ENCODE measurements around the gene COX7A2L.
"Not testable (repeated sequence)": the region's sequence is repeated elsewhere in the genome, so short reads cannot be mapped to it uniquely, and the experiment has no call there.

COX7A2L gene

DNA sequence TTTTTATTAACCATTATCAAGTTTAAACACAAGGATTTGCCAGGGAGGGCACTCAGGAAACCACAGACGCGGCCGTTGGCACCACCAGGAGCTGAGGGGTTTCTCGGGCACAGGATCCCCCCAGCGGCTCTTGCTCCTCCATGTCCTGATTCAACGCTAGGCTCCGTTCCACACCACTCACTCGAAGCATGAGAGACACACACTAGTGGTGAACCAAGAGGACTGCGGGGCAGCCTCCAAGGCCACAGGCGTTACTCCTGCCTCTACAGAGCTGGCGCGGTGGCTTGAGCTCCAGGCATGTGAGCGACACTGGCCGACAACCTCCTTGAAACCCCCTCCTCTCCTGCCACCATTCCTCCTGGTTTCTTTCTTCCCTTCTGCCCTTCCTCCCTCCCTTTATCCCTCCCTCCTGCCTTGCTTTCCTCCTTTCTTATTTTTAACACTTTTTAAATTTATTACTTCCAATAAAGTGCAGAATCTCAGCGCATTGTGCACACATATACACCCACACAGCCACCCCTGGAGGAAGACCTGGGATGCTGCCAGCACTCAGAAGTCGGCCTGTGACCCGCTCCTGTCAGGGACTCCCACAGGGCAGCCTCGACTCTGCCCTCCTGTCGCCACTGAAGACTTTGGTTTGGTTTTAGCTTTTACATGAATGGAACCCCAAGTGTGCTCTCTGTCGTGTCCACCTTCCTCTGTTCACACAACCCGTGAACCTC is 21.7 kb downstream of the COX7A2L start:
- DNase-seq (ENCODE audit: low read depth): no peak

GRCh38 chr2:42338567-42339190 is 22.3 kb downstream of the COX7A2L start:
- no peak for DNase-seq (ENCODE audit: low read depth)

GRCh38 chr2:42337846-42338566 is 23.0 kb downstream of the COX7A2L start:
- no peak for DNase-seq (ENCODE audit: low read depth)

- DNase-seq (ENCODE audit: low read depth): no peak
These were observed 23.6 kb downstream of the COX7A2L start for GRCh38 chr2:42337356-42337820.

GRCh38 chr2:42336361-42336965 is 24.6 kb downstream of the COX7A2L start:
- no peak for DNase-seq (ENCODE audit: low read depth)

GRCh38 chr2:42335514-42336104 is 25.4 kb downstream of the COX7A2L start:
- no peak for DNase-seq (ENCODE audit: low read depth)

- DNase-seq (ENCODE audit: low read depth): not testable (repeated sequence)
These were observed 26.2 kb downstream of the COX7A2L start for GRCh38 chr2:42334865-42335264.

DNA sequence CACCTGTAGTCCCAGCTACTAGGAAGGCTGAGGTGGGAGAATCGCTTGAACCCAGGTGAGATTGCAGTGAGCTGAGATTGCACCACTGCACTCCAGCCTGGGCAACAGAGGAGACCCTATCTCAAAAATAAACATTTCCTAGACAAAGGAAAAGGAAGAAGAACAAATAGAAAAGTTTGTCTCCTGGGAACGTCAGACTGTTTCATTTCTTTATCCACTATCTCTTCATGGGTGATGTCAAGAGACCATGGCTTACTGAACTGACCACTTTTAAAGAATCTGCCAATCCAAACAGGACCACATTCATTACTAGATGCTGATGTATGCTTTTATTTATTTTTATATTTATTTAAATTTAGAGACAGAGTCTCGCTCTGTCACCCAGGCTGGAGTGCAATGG is 26.8 kb downstream of the COX7A2L start:
- DNase-seq (ENCODE audit: low read depth): no peak

GRCh38 chr2:42333579-42333978 is 27.4 kb downstream of the COX7A2L start:
- DNase-seq (ENCODE audit: low read depth): no peak

- no peak for DNase-seq (ENCODE audit: low read depth)
These were observed 28.4 kb downstream of the COX7A2L start for GRCh38 chr2:42332575-42332974.

DNA sequence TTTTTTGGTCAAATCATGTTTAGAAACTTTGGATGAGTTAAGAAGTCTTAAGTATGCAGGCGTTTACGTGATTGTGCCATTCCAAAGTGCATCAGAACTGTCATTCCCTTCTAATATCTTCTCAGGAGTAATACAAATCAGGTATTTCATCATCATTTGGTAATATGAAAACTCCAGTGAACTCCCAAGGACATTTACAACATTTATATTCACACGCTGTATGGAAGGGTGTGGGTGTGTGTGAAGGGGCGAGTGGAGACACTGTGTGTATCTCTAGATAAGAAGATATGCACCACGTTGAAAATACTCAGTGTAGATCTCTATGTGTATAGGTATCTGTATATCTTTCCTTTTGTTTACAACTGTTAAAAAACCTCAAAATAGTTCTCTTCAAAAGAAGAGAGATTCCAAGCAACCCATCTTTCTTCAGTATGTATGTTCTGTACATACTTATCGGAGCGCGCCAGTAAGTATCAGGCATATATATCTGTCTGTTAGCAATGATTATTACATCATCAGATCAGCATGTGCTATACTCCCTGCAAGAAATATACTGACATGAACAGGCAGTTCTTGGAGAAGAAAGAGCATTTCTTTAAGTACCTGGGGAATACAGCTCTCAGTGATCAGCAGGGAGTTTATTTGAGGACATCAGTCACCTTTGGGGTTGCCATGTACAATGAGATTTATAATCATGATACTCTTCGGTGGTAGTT is 29.3 kb downstream of the COX7A2L start:
- DNase-seq (ENCODE audit: low read depth): no peak

DNA sequence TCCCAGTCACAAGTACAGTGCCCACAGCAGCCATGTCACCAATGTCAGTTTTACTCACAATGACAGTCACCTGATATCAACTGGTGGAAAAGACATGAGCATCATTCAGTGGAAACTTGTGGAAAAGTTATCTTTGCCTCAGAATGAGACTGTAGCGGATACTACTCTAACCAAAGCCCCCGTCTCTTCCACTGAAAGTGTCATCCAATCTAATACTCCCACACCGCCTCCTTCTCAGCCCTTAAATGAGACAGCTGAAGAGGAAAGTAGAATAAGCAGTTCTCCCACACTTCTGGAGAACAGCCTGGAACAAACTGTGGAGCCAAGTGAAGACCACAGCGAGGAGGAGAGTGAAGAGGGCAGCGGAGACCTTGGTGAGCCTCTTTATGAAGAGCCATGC is 31.3 kb downstream of the COX7A2L start:
- DNase-seq (ENCODE audit: low read depth): no peak

- no peak for DNase-seq (ENCODE audit: low read depth)
These were observed 32.1 kb downstream of the COX7A2L start for GRCh38 chr2:42328923-42329322.

DNA sequence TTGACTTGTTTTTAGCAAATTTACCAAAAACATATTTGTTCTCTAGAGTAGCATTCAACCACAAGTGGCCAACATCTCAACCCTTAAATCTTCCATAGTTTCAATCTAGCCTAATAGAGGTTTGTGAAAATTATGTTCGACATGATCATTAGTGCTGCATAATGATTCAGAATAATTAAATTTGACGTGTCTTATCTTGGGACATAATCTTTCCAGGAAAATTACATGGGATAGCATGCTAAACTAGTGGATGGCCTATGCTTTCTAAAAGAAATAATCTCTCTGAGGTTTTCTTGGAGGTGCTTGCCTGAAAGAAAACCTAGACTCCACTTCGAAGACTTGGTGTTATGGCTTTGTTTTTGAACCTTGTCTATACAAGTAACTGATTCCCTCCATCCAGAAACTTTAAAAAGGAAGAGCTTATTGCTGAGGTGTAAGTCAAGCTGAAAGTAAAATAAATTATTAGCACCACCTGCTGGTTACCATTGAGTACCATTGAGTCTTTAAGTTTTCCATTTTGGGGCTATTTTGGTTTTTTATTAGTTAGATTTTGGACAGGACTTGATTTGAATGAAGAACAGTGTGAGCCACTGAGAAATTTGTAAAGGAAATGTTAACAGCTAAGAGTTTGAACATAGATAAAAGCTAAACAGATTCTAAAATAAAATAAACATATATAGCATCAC is 32.7 kb downstream of the COX7A2L start:
- no peak for DNase-seq (ENCODE audit: low read depth)

GRCh38 chr2:42327125-42327524 is 33.9 kb downstream of the COX7A2L start:
- DNase-seq (ENCODE audit: low read depth): no peak

DNA sequence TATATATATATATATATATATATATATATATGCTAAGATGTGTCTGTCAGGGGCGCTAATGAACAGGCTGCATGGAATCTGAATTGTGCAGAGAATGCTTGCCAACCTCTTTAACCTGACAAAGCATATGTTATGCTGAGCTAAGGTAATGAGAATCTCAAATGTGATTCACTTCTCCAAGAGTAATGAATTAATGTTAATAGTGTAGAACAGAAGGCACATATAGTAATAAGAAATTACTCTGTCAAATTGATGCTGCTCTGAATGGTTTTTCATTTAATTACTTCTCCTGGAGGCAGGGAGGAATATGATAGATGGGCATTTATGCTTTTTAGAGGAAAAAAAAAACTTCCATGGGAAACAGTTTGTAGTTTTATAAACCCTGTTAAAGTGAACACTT is 35.4 kb downstream of the COX7A2L start:
- DNase-seq (ENCODE audit: low read depth): no peak

GRCh38 chr2:42324949-42325348 is 36.1 kb downstream of the COX7A2L start:
- no peak for DNase-seq (ENCODE audit: low read depth)

DNA sequence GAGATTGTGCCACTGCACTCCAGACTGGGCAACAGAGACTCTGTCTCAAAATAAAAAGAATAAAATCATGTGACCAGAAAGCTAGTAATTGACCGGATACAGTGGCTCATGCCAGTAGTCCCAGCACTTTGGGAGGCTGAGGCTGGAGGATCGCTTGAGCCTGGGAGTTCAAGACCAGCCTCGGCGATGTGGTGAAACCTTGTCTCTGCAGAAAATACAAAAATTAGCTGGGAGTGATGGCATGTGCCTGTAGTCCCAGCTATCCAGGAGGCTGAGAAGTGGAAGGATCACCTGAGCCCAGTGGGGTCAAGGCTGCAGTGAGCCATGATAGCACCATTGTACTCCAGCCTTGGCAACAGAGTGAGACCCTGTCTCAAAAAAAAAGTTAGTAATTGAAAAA is 36.8 kb downstream of the COX7A2L start:
- no peak for DNase-seq (ENCODE audit: low read depth)

GRCh38 chr2:42321452-42322064 is 39.5 kb downstream of the COX7A2L start:
- no peak for DNase-seq (ENCODE audit: low read depth)

- no peak for DNase-seq (ENCODE audit: low read depth)
These were observed 41.8 kb downstream of the COX7A2L start for GRCh38 chr2:42319265-42319664.

- DNase-seq (ENCODE audit: low read depth): no peak
These were observed 43.1 kb downstream of the COX7A2L start for GRCh38 chr2:42317945-42318344.

Measured in activated T-cell treated with anti-CD3 and anti-CD28 coated beads for 48 hours (primary cell).